Anterior cingulate cortex (tissue), 58 donors: ENCODE measurements around the gene MCUR1.
"Not testable (repeated sequence)": the region's sequence is repeated elsewhere in the genome, so short reads cannot be mapped to it uniquely, and the experiment has no call there.

Experiments used
- DNase-seq, 58 donors: peaks; one replicate each; lab custom pipeline; 2025; lab: John Stamatoyannopoulos, UW

The MCUR1 gene

GRCh38 chr6:13830803-13831202 is 16.4 kb upstream of the MCUR1 start:
- no peak for DNase-seq

DNA sequence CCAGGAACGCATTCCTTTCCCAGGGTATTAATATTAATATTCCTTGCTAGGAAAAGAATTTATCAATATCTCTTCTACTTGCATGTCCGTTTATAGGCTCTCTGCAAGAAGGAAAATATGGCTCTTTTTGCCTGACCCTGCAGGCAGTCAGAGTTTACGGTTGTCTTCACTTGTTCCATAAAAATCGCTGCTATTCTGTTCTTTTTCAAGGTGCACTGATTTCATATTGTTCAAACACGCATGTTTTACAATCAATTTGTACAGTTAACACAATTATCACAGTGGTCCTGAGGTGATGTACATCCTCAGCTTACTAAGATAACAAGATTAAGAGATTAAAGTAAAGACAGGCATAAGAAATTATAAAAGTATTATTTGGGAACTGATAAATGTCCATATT is 15.1 kb upstream of the MCUR1 start:
- DNase-seq, result not testable (repeated sequence)

DNA sequence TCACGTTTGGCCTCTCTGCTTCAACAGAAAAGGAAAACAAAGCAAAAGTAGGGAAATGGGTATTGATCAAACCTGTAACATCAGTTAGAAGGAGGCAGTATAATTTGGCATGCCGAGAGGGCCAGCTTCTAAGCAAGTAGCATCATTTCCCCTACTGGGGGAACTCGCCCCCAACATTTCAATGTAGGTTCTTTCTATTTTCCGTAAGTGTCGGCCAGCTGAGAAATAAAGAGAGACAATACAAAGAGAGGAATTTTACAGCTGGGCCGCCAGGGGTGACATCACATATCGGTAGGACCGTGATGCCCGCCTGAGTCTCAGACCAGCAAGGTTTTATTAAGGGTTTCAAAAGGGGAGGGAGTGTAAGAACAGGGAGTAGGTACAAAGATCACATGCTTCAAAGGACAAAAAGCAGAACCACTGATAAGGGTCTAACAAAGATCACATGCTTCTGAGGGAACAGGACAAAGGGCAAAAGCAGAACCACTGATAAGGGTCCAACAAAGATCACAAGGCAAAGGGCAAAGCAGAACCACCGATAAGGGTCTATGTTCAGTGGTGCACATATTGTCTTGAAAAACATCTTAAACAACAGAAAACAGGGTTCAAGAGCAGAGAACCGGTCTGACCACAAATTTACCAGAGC is 14.4 kb upstream of the MCUR1 start:
- DNase-seq, result not testable (repeated sequence)

- DNase-seq, result no peak
Observed at GRCh38 chr6:13827032-13827431, 12.7 kb upstream of the MCUR1 start.

DNA sequence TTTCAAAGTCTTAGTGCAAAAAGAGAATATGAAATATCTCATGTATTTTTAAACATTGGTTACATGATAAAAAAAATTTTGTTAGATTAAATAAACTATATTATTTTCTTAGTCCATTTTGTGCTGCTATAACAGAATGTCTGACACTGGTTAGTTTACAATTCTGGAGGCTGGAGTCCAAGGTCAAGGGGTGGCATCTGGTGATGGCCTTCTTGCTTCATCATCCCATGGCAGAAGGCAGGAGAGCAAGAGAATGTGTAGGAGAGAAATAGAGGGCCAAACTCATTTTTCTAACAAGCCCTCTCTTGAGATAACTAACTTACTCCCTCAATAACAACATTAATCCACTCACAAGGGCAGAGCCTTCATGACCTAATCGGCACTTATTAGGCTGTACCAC is 11.5 kb upstream of the MCUR1 start:
- no peak for DNase-seq

- no peak for DNase-seq
Observed at GRCh38 chr6:13818341-13818740, 4.0 kb upstream of the MCUR1 start.

DNA sequence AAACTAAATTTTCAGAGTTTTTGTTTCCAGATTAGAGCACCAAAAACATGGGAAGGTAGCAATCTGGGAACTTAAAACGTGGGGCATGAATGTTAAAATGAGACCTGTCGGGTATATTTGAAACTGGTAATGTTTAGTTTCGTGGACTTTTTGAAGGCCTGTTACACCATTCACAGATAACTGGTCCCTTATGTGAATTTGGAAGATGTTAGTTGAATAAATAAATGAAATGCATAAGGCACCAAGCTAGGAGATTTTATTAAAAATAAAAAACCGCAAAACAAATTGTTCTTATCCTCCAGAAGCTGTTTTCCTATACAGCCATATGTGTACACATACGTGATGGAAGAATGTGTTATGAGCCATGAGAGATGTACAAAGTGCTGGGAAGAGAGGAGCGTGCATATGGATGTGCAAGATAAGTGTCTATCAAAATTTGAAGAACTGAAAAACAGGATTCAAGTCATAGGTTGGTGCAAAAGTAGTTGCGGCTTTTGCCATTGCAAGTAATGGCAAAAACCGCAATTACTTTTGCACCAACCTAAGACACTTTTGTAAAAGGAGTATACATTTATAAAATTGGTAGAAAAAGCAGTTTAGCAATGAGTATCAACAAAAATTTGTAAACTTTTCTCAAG is 700 bp upstream of the MCUR1 start:
- no peak for DNase-seq

DNA sequence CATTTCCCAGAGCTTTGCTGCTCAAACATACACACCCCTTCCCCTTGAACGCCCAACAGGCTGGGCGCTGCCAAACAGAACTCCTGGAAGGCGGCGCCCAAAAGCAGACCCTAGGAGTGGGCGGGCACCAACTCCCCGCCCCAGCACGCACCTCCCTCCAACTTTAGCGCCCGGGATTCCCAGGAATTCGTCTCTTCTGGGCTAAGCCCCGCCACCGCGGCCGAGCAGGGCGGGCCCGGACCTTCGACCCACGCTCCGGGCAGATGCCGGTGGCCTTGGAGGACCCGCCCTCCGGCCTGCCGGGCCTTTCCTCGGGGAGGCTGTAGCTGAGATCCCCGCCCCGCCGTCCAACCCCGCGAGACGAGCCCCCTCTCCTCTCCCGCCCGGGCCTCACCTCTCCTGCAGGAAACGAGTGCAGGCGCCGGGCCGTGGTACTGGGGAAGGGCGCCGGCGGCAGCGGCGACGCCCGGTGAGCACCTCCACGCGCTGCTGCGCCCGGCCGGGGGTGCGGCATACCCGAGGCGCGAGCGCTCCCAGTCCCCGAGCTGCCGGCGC is 659 bp downstream of the MCUR1 start:
- peak in 44 of 58 donors; percentile 3 to 73 (median 50) for DNase-seq

DNA sequence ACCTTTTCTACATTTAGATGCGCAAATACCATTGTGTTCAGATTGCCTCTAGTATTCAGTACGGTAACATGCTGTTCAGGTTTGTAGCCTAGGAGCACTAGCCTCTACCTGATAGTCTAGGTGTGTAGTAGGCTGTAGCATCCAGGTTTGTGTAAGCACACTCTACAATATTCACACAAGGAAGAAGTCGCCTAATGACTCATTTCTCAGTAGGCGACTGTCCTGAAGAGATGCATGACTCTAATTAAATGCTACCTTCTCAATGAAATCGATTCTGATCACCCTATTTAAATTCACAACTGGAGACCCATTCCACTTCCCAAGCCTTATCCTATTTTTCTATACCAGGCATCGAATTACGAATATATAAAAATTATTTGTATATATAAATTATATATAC is 1.3 kb downstream of the MCUR1 start:
- DNase-seq, result no peak

- no peak for DNase-seq
Observed at GRCh38 chr6:13812359-13812642, 2.1 kb downstream of the MCUR1 start.

DNA sequence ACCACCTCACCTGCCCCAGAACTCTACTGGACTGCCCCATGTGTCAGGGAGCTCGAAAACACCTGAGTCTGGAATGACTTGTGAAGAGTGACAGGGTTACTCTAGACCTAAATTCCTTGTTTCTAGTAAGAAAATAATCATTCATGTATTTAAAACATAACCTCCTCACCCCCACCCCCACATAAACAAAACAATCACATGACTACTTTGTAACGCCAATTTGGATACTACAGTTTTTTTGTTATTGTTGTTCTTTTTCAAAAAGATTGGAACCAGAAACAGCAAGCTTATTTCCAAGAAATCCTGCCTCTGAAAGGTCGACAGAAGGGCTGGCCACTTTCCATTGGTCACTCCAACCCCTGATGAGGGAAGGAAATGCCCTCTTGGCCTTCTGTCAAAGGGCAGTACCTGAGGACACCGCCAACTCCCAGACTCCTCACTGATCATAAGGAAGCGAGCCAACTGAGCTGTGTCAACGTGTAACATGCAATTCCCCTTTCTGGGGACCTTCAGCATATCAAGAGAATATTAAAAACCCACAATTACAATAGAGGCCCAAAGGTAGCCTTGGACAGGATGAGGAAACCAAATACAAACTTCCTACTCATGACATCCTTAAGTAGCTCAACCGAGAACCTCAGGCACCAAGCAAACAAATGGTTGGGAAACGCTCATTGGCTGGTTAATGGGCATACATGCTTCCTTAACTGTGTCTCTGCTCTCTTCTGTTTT is 2.6 kb downstream of the MCUR1 start:
- DNase-seq, result peak in 3 of 58 donors; percentile 2 to 8 (median 6)

DNA sequence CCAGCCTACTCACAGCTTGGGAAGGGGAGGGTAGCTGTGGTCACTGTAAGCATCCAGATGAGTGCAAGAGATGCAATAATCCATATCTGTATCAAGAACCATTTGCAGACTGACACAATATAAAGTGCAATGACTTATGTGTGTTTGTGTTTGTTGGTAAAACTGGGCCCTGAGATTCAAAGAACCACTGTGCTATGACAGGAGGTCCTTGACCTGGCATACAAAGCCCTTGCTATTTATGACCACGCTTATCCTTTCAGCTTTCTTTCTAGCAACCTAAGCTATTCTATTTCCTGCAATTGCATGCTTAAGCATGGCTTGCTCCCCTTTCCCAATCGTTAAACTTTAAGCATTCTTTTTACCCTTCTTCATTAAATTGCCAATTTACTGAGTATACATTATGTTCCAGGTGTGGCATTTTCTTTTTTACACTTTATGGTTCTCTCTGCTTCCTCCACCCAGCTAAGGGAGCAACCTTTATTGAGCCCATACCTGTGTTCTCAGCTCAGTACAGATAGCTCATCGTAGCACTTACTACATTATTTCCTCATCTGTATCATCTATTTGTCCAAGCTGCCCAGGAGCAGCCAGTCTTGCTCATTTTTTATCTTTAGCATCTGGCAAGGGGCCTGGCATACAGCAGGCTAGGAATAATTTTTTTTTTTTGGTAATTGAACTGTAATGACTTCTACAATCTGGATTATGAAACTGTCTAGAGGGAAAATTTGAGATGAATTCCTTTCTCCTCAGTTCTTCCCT is 3.5 kb downstream of the MCUR1 start:
- no peak for DNase-seq

DNA sequence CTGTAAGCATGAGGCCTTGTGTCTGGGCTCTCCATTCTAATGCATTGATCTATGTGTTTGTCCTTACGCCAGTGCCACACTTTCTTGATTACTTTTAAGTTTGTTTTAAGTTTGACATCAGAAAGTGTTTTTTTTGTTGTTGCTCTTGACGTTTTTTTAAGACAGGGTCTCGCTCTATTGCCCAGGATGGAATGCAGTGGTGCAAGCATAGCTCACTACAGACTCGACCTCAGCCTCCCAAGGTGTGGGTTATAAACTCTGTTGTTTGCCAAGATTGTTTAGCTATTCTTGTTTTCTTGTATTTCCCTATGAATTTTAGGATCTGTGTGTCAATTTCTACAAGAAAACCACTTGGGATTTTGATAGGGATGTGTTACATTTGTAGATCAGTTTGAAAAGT is 5.6 kb downstream of the MCUR1 start:
- no peak for DNase-seq

DNA sequence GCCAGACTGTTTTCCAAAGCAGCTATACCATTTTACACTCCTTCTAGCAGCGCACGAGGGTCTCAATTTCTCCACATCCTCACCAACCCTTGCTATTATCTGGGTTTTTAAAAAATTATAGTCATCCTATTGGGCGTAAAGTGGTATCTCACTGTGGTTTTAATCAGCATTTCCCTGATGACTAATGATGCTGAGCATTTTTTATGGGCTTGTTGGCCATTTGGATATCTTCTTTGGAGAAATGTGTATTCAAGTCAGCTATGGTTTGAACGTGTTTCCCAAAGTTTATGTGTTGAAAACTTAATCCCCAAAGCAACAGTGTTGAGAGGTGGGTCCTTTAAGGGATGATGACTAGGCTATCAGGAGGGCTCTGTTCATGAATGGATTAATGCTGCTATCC is 6.7 kb downstream of the MCUR1 start:
- no peak for DNase-seq

GRCh38 chr6:13803581-13803980 is 10.8 kb downstream of the MCUR1 start:
- DNase-seq, result no peak

- DNase-seq, result no peak
Observed at GRCh38 chr6:13800615-13801014, 13.7 kb downstream of the MCUR1 start.

GRCh38 chr6:13796781-13797180 is 17.6 kb downstream of the MCUR1 start:
- DNase-seq, result no peak

DNA sequence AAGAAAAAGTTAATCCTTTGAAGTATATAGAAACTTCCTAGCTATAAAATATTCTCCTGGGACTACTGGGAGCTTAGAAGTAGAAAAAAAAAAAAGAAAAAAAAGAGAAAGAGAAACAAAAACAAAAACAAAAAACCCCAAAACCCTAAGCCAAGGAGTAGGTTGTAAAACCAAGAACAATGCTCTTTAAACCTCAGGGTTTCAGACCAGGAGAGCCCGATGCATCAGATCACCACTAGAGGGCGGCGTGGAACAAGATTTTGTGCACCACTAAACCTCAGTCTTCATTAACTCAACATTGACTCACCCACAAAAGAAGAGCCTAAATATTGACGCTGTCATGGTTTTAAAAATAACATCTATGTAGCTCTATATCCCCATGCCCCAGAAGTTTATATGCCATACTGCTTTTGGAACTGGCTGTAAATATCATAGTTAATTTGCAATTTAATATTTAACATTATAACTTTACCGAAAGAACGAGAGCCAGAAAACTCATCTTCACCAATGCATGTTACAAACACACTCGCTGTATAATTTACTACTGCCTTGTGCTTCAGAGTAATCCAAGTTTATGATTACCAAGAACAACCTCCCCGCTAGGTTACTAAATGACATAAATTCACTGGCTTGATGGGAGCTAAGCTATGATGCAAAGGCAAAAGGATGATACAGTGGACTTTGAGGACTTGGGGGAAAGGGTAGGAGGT is 19.2 kb downstream of the MCUR1 start:
- peak in 55 of 58 donors; percentile 1 to 86 (median 44) for DNase-seq

DNA sequence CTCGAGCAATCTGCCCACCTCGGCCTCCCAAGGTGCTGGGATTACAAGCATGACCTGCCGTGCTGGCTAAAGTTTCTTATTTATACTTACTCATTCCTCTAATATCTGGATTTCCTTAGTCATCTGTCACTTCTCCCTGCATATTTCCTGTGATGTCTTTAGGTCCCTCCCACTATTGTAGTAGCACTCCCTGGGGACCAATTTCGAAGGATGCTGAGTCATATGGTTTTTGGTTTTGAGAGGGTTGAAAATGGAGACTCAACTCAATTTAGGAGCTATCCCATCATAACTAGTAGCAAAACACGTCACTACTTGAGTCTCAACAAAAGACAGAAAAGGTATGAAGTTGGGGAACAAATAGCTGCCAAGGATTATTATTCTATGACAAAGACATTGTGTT is 20.2 kb downstream of the MCUR1 start:
- DNase-seq, result no peak

GRCh38 chr6:13789746-13790145 is 24.6 kb downstream of the MCUR1 start:
- DNase-seq, result no peak
